K562 (cell line): ENCODE results near the gene SEPHS1. TPM values are rescaled to one million over a fixed set of nuclear protein-coding genes. Genes with fewer than 3 reads are reported as not detected.

ENCODE experiments used
- ATAC-seq: fragments of 200-7000 bp; cut with Tn5 transposase; 3 replicates; pipeline ENCODE4 v1.9.1; 2020; ENCODE audit warnings: moderate library complexity
- BruUV-seq: library from RNA; stranded (reverse); fragments of 400-500 nt; replicated peaks from 2 replicates; lab custom pipeline; 2021; lab: Mats Ljungman, UMichigan
- CTCF ChIA-PET: fragments of 300-600 bp; formaldehyde crosslinking; extraction: SDS; loops from one replicate; lab custom pipeline; 2021; ENCODE audit warnings: low intra/inter-chr PET ratio; lab: Yijun Ruan, JAX
- POLR2A ChIA-PET: fragments of 300-600, 350-650 bp; sonication (Branson Sonifier 250); formaldehyde crosslinking; extraction: SDS; loops from one replicate; lab custom pipeline; 2021; ENCODE audit warnings: antibody characterized with exemption, inconsistent platforms; lab: Yijun Ruan, JAX
- DNase-seq, 4 experiments: peaks; one replicate each; pipeline versions ENCODE4 v3.0.0 to v3.0.0-alpha.2; 2011 to 2018; ENCODE audit warnings: low spot score in 3 of 4, mixed read lengths in 3 of 4; ENCODE audit errors: extremely low read depth in 1 of 4
- FAIRE-seq: peaks from 2 replicates; lab custom pipeline; 2011; peaks lifted over from hg19 to GRCh38; lab: Jason Lieb, UNC
- H2AFZ ChIP-seq: 2 replicates; pipeline ENCODE4 v1.6.0; 2011; ENCODE audit warnings: low read depth, low read length, control low read depth, inconsistent platforms
- H3K27ac ChIP-seq: fragments of 200-600 bp; 3 replicates; pipeline ENCODE4 v1.8.0; 2011; ENCODE audit warnings: low read depth, mild to moderate bottlenecking, control low read depth, inconsistent platforms, low read length, moderate library complexity, mixed read lengths; ENCODE audit errors: extremely low read depth
- H3K27me3 ChIP-seq, 2 experiments: fragments of 300-600 bp in 1 of 2; 2 replicates in 1 of 2; 3 replicates in 1 of 2; pipeline versions ENCODE4 v1.6.0 to v1.8.0; 2011; ENCODE audit warnings: inconsistent platforms in 2 of 2, low read length in 2 of 2, mild to moderate bottlenecking in 1 of 2, mixed read lengths in 1 of 2, moderate library complexity in 1 of 2; ENCODE audit not compliant: control insufficient read depth in 2 of 2, insufficient read depth in 2 of 2
- H3K36me3 ChIP-seq: fragments of 300-600 bp; 3 replicates; pipeline ENCODE4 v1.8.0; 2011; ENCODE audit warnings: mild to moderate bottlenecking, low read length, inconsistent platforms; ENCODE audit not compliant: control insufficient read depth, insufficient read depth
- H3K4me1 ChIP-seq, 2 experiments: fragments of 200-600 bp in 1 of 2; replicated peaks in 1 of 2; 2 replicates in 1 of 2; 3 replicates in 1 of 2; pipeline versions ENCODE4 v1.5.1 to v1.8.0; 2011; ENCODE audit warnings: inconsistent platforms in 2 of 2, low read length in 2 of 2, mild to moderate bottlenecking in 1 of 2, mixed read lengths in 1 of 2, moderate library complexity in 1 of 2; ENCODE audit not compliant: control insufficient read depth in 2 of 2, insufficient read depth in 2 of 2
- H3K4me2 ChIP-seq: 2 replicates; pipeline ENCODE4 v1.6.1; 2011; ENCODE audit warnings: low read length, control low read depth, inconsistent platforms, mixed read lengths; ENCODE audit not compliant: insufficient read depth
- H3K4me3 ChIP-seq: fragments of 200-600 bp; sonication (generic), shearing (Covaris generic); 2 replicates; pipeline ENCODE4 v1.5.1; 2016; ENCODE audit warnings: control low read depth, inconsistent platforms
- H3K79me2 ChIP-seq: fragments of 200-600 bp; 3 replicates; pipeline ENCODE4 v1.8.0; 2011; ENCODE audit warnings: low read length, inconsistent platforms; ENCODE audit not compliant: control insufficient read depth, insufficient read depth
- H3K9ac ChIP-seq, 2 experiments: 2 replicates each; pipeline versions ENCODE4 v1.6.0 to v1.6.1; 2011; ENCODE audit warnings: low read depth in 2 of 2, low read length in 2 of 2, control low read depth in 1 of 2, inconsistent platforms in 1 of 2, mild to moderate bottlenecking in 1 of 2, mixed read lengths in 1 of 2; ENCODE audit not compliant: insufficient read depth in 1 of 2
- H3K9me1 ChIP-seq: one replicate; pipeline ENCODE4 v1.6.0; 2011; ENCODE audit warnings: inconsistent platforms, mild to moderate bottlenecking, low read length, moderate library complexity; ENCODE audit not compliant: control insufficient read depth, insufficient read depth
- H3K9me3 ChIP-seq: replicated peaks from 2 replicates; pipeline ENCODE4 v1.5.1; 2011; ENCODE audit warnings: low read depth, low read length, inconsistent platforms; ENCODE audit not compliant: control insufficient read depth, insufficient read depth
- H4K20me1 ChIP-seq: replicated peaks from 2 replicates; pipeline ENCODE4 v1.6.1; 2011; ENCODE audit warnings: low read length, inconsistent platforms, mixed read lengths; ENCODE audit not compliant: control insufficient read depth, insufficient read depth
- C11orf30 ChIP-seq: fragments of 450-650 bp; IDR thresholded peaks from 2 replicates; pipeline ENCODE4 v1.6.1; 2016; ENCODE audit warnings: low read depth, mild to moderate bottlenecking
- CCAR2 ChIP-seq: fragments of 200-400 bp; formaldehyde crosslinking; IDR thresholded peaks from 2 replicates; pipeline ENCODE4 v1.6.1; 2017; ENCODE audit warnings: mild to moderate bottlenecking, low read depth, low read length
- CEBPB ChIP-seq: fragments of 450-650 bp; IDR thresholded peaks from 2 replicates; pipeline ENCODE4 v1.6.1; 2016; ENCODE audit warnings: missing genetic modification characterization, missing compliant biosample characterization
- GTF2F1 ChIP-seq: IDR thresholded peaks from 2 replicates; pipeline ENCODE4 v1.6.1; 2011; ENCODE audit warnings: low read depth, low read length, improper control_type of control experiment
- KHSRP ChIP-seq: fragments of 450-650 bp; IDR thresholded peaks from 2 replicates; pipeline ENCODE4 v1.6.1; 2017
- NONO ChIP-seq, 2 experiments: fragments of 200-400 bp in 1 of 2; fragments of 450-650 bp in 1 of 2; formaldehyde crosslinking in 1 of 2; IDR thresholded peaks; 2 replicates each; pipeline ENCODE4 v1.6.1; 2017; ENCODE audit warnings: low read depth in 2 of 2, mild to moderate bottlenecking in 2 of 2, moderate library complexity in 2 of 2, low read length in 1 of 2
- POU5F1 ChIP-seq: fragments of 150-350 bp; IDR thresholded peaks from 2 replicates; pipeline ENCODE4 v1.6.1; 2014; ENCODE audit warnings: borderline replicate concordance, low read length, low read depth, mild to moderate bottlenecking; ENCODE audit not compliant: partially characterized antibody
- RNF2 ChIP-seq: sonication (generic); IDR thresholded peaks from 2 replicates; pipeline ENCODE4 v1.6.1; 2016
- SETDB1 ChIP-seq: IDR thresholded peaks from one replicate; pipeline ENCODE4 v1.6.1; 2012; ENCODE audit warnings: low read length, control low read depth, inconsistent platforms
- SIN3A ChIP-seq, 2 experiments: fragments of 150-350 bp in 1 of 2; IDR thresholded peaks; 2 replicates each; pipeline ENCODE4 v1.6.1; 2011 to 2016; ENCODE audit warnings: borderline replicate concordance in 2 of 2, low read depth in 2 of 2, low read length in 2 of 2, mild to moderate bottlenecking in 2 of 2, moderate library complexity in 2 of 2; ENCODE audit not compliant: control insufficient read depth in 1 of 2
- ZNF212 ChIP-seq: fragments of 450-650 bp; formaldehyde crosslinking; IDR thresholded peaks from 2 replicates; pipeline ENCODE4 v1.4.0; 2020; ENCODE audit warnings: mild to moderate bottlenecking
- ZNF316 ChIP-seq: fragments of 450-650 bp; IDR thresholded peaks from 2 replicates; pipeline ENCODE4 v1.6.1; 2016
- ZNF507 ChIP-seq: conservative IDR thresholded peaks from 2 replicates; pipeline ENCODE4 v1.6.1; 2017; ENCODE audit warnings: missing genetic modification characterization, missing compliant biosample characterization
- ZNF589 ChIP-seq: fragments of 200-800 bp; sonication (Bioruptor generic); IDR thresholded peaks from 2 replicates; pipeline ENCODE4 v1.6.1; 2016; ENCODE audit warnings: low read depth, missing genetic modification characterization, missing compliant biosample characterization
- WGBS: fragments of 100-300 bp; shearing (Covaris generic); methylation state at CpG from one replicate; pipeline ENCODE4 v1.1.6; 2016; ENCODE audit warnings: low coverage, mixed read lengths; ENCODE audit not compliant: insufficient coverage; ENCODE audit errors: missing lambda C conversion rate; 5-methylcytosine and 5-hydroxymethylcytosine counted together
- in situ Hi-C: fragments of 300-500 bp; cut with MboI; formaldehyde crosslinking; loops from 4 replicates; pipeline ENCODE4 v1.15.0; 2018; ENCODE audit warnings: inconsistent platforms, mixed read lengths
- intact Hi-C: fragments of 100-400 bp; cut with micrococcal nuclease; formaldehyde crosslinking; loops from 2 replicates; pipeline ENCODE4 v1.14.2; 2022
- polyA plus RNA-seq, 8 experiments: library from polyadenylated mRNA; depleted of rRNA in 4 of 8; stranded (reverse) in 5 of 8; unstranded in 3 of 8; fragments of >200 nt; fragmentation: Nextera tagmentation in 2 of 8; fragmentation: Illumina TruSeq in 1 of 8; extraction: Ambion mirVana in 2 of 8; extraction: Trizol in 1 of 8; gene quantifications; 2 replicates each; pipeline versions ENCODE4 v1.2.1 to v1.2.3, GENCODE V29; 2011 to 2014; ENCODE audit warnings: inconsistent platforms in 1 of 8, missing spikeins in 1 of 8
- total RNA-seq, 7 experiments: library from RNA; depleted of rRNA in 6 of 7; stranded (reverse); fragments of >200 nt in 6 of 7; fragmentation: Illumina TruSeq in 2 of 7; extraction: Trizol in 2 of 7; gene quantifications; 2 replicates each; pipeline versions ENCODE4 v1.2.1 to v1.2.3, GENCODE V29; 2011 to 2021; ENCODE audit warnings: low replicate concordance in 1 of 7
- TF ChIP-seq, protein P1 (sequence below): sonication (generic); formaldehyde crosslinking; IDR thresholded peaks from 2 replicates; pipeline ENCODE4 v1.8.0; 2022; ENCODE audit warnings: mild to moderate bottlenecking, missing genetic modification reagents
- TF ChIP-seq, protein P2 (sequence below), 2 experiments: fragments of 450-650 bp in 1 of 2; sonication (generic) in 1 of 2; formaldehyde crosslinking in 1 of 2; IDR thresholded peaks in 1 of 2; conservative IDR thresholded peaks in 1 of 2; 2 replicates each; pipeline versions ENCODE4 v1.6.1 to v1.8.1; 2016 to 2023; ENCODE audit warnings: mild to moderate bottlenecking in 2 of 2, moderate library complexity in 2 of 2, inconsistent platforms in 1 of 2, missing genetic modification reagents in 1 of 2

The SEPHS1 gene
- total and polyA plus RNA-seq, 9 of the 15 experiments (the other 6 are each of a cell fraction or from before 2014, with no cell fraction given), result 14.7 to 82.8 (median 41.8) TPM

DNA sequence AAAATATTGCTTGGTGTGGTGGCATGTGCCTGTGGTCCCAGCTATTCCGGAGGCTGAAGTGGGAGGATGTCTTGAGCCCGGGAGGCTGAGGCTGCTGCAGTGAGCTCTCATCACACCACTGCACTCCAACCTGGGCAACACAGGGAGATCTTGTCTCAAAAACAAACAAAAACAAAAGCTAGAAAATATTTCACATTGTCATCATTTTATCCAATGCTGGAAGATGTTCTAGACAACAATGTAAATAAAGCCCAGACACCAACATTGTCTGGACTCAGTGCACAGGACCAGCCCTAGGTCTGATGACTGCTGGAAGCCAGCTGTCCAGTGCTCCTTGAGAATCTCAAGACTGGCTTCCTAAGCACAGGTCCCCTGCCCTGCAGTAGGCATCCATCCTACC, 13.5 kb downstream of the SEPHS1 start:
- no TSS peak for BruUV-seq
- 97% methylated on average over 2 of the region's 2 CpGs for WGBS
- H3K9me1 ChIP-seq, result no peaks in the 10 kb centered on the region
- no peaks in the 10 kb centered on the region for H3K9me3 ChIP-seq
- no peak overlapping the region for H2AFZ ChIP-seq
- H3K4me1 ChIP-seq, result no peaks in the 10 kb centered on the region
- in situ Hi-C loops (no loop called here), intact Hi-C loops (no loop called here)
- no peaks in the 10 kb centered on the region for H3K79me2 ChIP-seq
- H3K36me3 ChIP-seq, result peaks cover 67% of the 10 kb centered on the region; the same call in 2 of the 3 replicates
- no peak overlapping the region for H3K27ac ChIP-seq
- H4K20me1 ChIP-seq, result 0 out of 2 replicates have a peak, but pooled peaks cover 4% of the 10 kb centered on the region
- TF ChIP-seq ZNF316 (peak; percentile 59), C11orf30 (peak; percentile 26; the same call in 1 of the 2 replicates), ZNF589 (CRISPR knock-in tag) (no peak)
- DNase-seq (no peak), FAIRE-seq (no peak), ATAC-seq (no peak)
- no peak overlapping the region for H3K4me2 ChIP-seq
- ChIA-PET CTCF (no interaction called here), POLR2A (interaction anchor here (0.6 kb wide), 2 partner anchors 155 to 415 kb away, joined by 3 to 4 read pairs; no protein-coding TSS in a partner anchor)
- H3K27me3 ChIP-seq, result no peaks in the 10 kb centered on the region
- no peak overlapping the region for H3K4me3 ChIP-seq
- no peak overlapping the region for H3K9ac ChIP-seq

DNA sequence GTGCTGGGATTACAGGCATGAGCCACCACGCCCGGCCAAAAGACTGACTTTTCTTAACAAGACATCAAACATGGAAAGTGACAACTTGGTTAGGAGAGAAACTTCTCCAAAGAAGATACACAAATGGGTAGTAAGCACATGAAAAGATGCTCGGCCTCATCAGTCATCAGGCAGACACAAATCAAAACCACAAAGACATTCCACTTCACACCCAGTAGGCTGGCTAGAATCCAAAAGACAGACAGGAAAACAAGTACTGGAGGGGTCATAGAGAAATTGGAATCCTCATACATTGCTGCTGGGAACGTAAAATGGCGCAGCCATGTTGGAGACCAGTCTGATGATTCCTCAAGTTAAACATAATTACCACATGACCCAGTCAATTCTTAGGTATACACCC, 16.4 kb downstream of the SEPHS1 start:
- FAIRE-seq (no peak), ATAC-seq (no peak), DNase-seq (no peak)
- intact Hi-C loops (no loop called here), in situ Hi-C loops (no loop called here)
- Histone ChIP-seq H2AFZ (no peak overlapping the region), H3K36me3 (peaks cover 71% of the 10 kb centered on the region; the same call in 2 of the 3 replicates), H3K4me1 (no peaks in the 10 kb centered on the region), H4K20me1 (no peaks in the 10 kb centered on the region), H3K4me3 (no peak overlapping the region), H3K9me3 (no peaks in the 10 kb centered on the region), H3K9ac (no peak overlapping the region), H3K27ac (no peak overlapping the region), H3K9me1 (no peaks in the 10 kb centered on the region), H3K79me2 (no peaks in the 10 kb centered on the region), H3K27me3 (no peaks in the 10 kb centered on the region), H3K4me2 (no peak overlapping the region)
- CTCF ChIA-PET, result no interaction called here
- POLR2A ChIA-PET, result no interaction called here
- no TSS peak for BruUV-seq
- WGBS, result 85% methylated on average over 5 of the region's 5 CpGs
- TF ChIP-seq RNF2, result no peak
- TF ChIP-seq, protein P1, sequence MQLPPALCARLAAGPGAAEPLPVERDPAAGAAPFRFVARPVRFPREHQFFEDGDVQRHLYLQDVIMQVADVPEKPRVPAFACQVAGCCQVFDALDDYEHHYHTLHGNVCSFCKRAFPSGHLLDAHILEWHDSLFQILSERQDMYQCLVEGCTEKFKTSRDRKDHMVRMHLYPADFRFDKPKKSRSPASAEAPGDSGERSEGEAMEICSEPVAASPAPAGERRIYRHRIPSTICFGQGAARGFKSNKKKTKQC (CRISPR knock-in tag), result no peak
- TF ChIP-seq NONO (IDR thresholded peaks at IDR 0.05; ENCODE audit: low read depth in 2 of 2, low read length in 1 of 2), result no peak
- no peak for TF ChIP-seq KHSRP
- TF ChIP-seq, protein P2, sequence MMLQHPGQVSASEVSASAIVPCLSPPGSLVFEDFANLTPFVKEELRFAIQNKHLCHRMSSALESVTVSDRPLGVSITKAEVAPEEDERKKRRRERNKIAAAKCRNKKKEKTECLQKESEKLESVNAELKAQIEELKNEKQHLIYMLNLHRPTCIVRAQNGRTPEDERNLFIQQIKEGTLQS (IDR thresholded peaks at IDR 0.05), result no peak
- TF ChIP-seq, protein P2 (CRISPR knock-in tag; conservative IDR thresholded peaks at IDR 0.05), result no peak
- no peak for TF ChIP-seq CCAR2
- TF ChIP-seq CEBPB (tag), result no peak
- no peak for TF ChIP-seq ZNF212 (CRISPR knock-in tag)
- TF ChIP-seq SETDB1, result no peak
- no peak for TF ChIP-seq POU5F1
- no peak for TF ChIP-seq ZNF507 (tag)
- no peak for TF ChIP-seq SIN3A (IDR thresholded peaks at IDR 0.05; ENCODE audit: borderline replicate concordance in 2 of 2, control insufficient read depth in 1 of 2, low read depth in 2 of 2, low read length in 2 of 2)
- no peak for TF ChIP-seq GTF2F1
